HEK293 (cell line): ENCODE measurements around the gene CFAP20.

Experiments used
- CTCF ChIA-PET: fragments of 350-600 bp; formaldehyde crosslinking; extraction: SDS; loops from one replicate; lab custom pipeline; 2021; ENCODE audit warnings: antibody characterized with exemption; lab: Yijun Ruan, JAX
- POLR2A ChIA-PET: fragments of 300-600 bp; formaldehyde crosslinking; extraction: SDS; loops from one replicate; lab custom pipeline; 2020; ENCODE audit warnings: antibody characterized with exemption, inconsistent platforms; lab: Yijun Ruan, JAX
- H3K27ac ChIP-seq: fragments of 200-500 bp; sonication (Bioruptor generic); 2 replicates; pipeline ENCODE4 v1.5.1; 2014; ENCODE audit warnings: low read depth, low read length, control low read depth, inconsistent platforms; ENCODE audit errors: extremely low read depth
- H3K36me3 ChIP-seq, 2 experiments: fragments of 200-500 bp in 1 of 2; sonication (Bioruptor generic) in 1 of 2; 1 replicate in 1 of 2; 2 replicates in 1 of 2; pipeline ENCODE4 v1.5.1; 2014 to 2017; ENCODE audit warnings: inconsistent platforms in 2 of 2, low read length in 2 of 2; ENCODE audit not compliant: control insufficient read depth in 2 of 2, insufficient read depth in 1 of 2
- H3K4me1 ChIP-seq: fragments of 200-500 bp; sonication (Bioruptor generic); 2 replicates; pipeline ENCODE4 v1.5.1; 2014; ENCODE audit warnings: mild to moderate bottlenecking, low read length, inconsistent platforms; ENCODE audit not compliant: control insufficient read depth, insufficient read depth
- H3K4me3 ChIP-seq: 2 replicates; pipeline ENCODE4 v1.5.1; 2011; ENCODE audit warnings: low read depth, mild to moderate bottlenecking, control low read depth, low read length, moderate library complexity
- H3K9me3 ChIP-seq: fragments of 200-500 bp; sonication (Bioruptor generic); 2 replicates; pipeline ENCODE4 v1.5.1; 2014; ENCODE audit warnings: low read depth, low read length, inconsistent platforms; ENCODE audit not compliant: control insufficient read depth, insufficient read depth
- HOXC10 ChIP-seq: sonication (generic); formaldehyde crosslinking; IDR thresholded peaks from 2 replicates; pipeline ENCODE4 v1.8.1; 2023; ENCODE audit warnings: mild to moderate bottlenecking, missing genetic modification reagents
- RBAK ChIP-seq: fragments of 450-650 bp; formaldehyde crosslinking; IDR thresholded peaks from 2 replicates; pipeline ENCODE4 v1.5.1; 2016; ENCODE audit warnings: missing biosample characterization, missing genetic modification characterization
- SALL2 ChIP-seq: fragments of 450-650 bp; formaldehyde crosslinking; IDR thresholded peaks from 2 replicates; pipeline ENCODE4 v1.5.0; 2017; ENCODE audit warnings: missing biosample characterization, mild to moderate bottlenecking, missing genetic modification characterization, borderline replicate concordance
- ZBTB7A ChIP-seq: fragments of 450-650 bp; formaldehyde crosslinking; IDR thresholded peaks from 2 replicates; pipeline ENCODE4 v1.5.1; 2016; ENCODE audit warnings: low read depth, missing biosample characterization, missing genetic modification characterization
- ZBTB8A ChIP-seq: fragments of 450-650 bp; formaldehyde crosslinking; IDR thresholded peaks from 2 replicates; pipeline ENCODE4 v1.5.1; 2016; ENCODE audit warnings: missing biosample characterization, missing genetic modification characterization
- ZNF132 ChIP-seq: fragments of 450-650 bp; formaldehyde crosslinking; IDR thresholded peaks from 2 replicates; pipeline ENCODE4 v1.5.1; 2017; ENCODE audit warnings: missing biosample characterization, missing genetic modification characterization, borderline replicate concordance
- ZNF146 ChIP-seq: fragments of 450-650 bp; formaldehyde crosslinking; IDR thresholded peaks from 2 replicates; pipeline ENCODE4 v1.5.1; 2016; ENCODE audit warnings: missing biosample characterization, missing genetic modification characterization
- ZNF274 ChIP-seq, 2 experiments: fragments of 200-500 bp in 1 of 2; fragments of 450-650 bp in 1 of 2; sonication (Bioruptor generic) in 1 of 2; formaldehyde crosslinking in 1 of 2; IDR thresholded peaks; 2 replicates each; pipeline versions ENCODE4 v1.5.1 to v1.6.1; 2014 to 2016; ENCODE audit warnings: borderline replicate concordance in 1 of 2, inconsistent platforms in 1 of 2, low read length in 1 of 2, missing biosample characterization in 1 of 2, missing genetic modification characterization in 1 of 2
- ZNF341 ChIP-seq: fragments of 450-650 bp; formaldehyde crosslinking; IDR thresholded peaks from 2 replicates; pipeline ENCODE4; 2016; ENCODE audit warnings: low read depth, missing biosample characterization, missing genetic modification characterization
- ZNF391 ChIP-seq: fragments of 450-650 bp; formaldehyde crosslinking; IDR thresholded peaks from 2 replicates; pipeline ENCODE4 v1.5.1; 2016; ENCODE audit warnings: low read depth, missing biosample characterization, missing genetic modification characterization, borderline replicate concordance
- ZNF514 ChIP-seq: fragments of 450-650 bp; formaldehyde crosslinking; IDR thresholded peaks from 2 replicates; pipeline ENCODE4 v1.5.1; 2016; ENCODE audit warnings: missing biosample characterization, missing genetic modification characterization
- ZNF561 ChIP-seq: fragments of 450-650 bp; IDR thresholded peaks from 2 replicates; pipeline ENCODE4 v1.5.1; 2018; ENCODE audit warnings: missing biosample characterization, missing genetic modification characterization, borderline replicate concordance
- ZNF621 ChIP-seq: fragments of 450-650 bp; formaldehyde crosslinking; IDR thresholded peaks from 2 replicates; pipeline ENCODE4 v1.5.1; 2017; ENCODE audit warnings: missing biosample characterization, missing genetic modification characterization
- ZNF664 ChIP-seq: fragments of 450-650 bp; formaldehyde crosslinking; IDR thresholded peaks from 2 replicates; pipeline ENCODE4 v1.5.1; 2016; ENCODE audit warnings: missing biosample characterization, missing genetic modification characterization
- ZNF701 ChIP-seq: fragments of 450-650 bp; formaldehyde crosslinking; IDR thresholded peaks from 2 replicates; pipeline ENCODE4 v1.5.1; 2016; ENCODE audit warnings: missing biosample characterization, missing genetic modification characterization
- TF ChIP-seq, protein P1 (sequence below): fragments of 450-650 bp; formaldehyde crosslinking; IDR thresholded peaks from 2 replicates; pipeline ENCODE4 v1.5.1; 2016; ENCODE audit warnings: missing biosample characterization, missing genetic modification characterization
- TF ChIP-seq, protein P2 (sequence below): fragments of 450-650 bp; formaldehyde crosslinking; IDR thresholded peaks from 2 replicates; pipeline ENCODE4 v1.5.1; 2016; ENCODE audit warnings: missing biosample characterization, missing genetic modification characterization
- TF ChIP-seq, protein P3 (sequence below): fragments of 450-650 bp; formaldehyde crosslinking; IDR thresholded peaks from 2 replicates; pipeline ENCODE4 v1.5.1; 2017; ENCODE audit warnings: missing biosample characterization, missing genetic modification characterization
- TF ChIP-seq, protein P4 (sequence below): fragments of 450-650 bp; formaldehyde crosslinking; IDR thresholded peaks from 2 replicates; pipeline ENCODE4 v1.5.1; 2016; ENCODE audit warnings: missing biosample characterization, missing genetic modification characterization, low read depth

The CFAP20 gene

DNA sequence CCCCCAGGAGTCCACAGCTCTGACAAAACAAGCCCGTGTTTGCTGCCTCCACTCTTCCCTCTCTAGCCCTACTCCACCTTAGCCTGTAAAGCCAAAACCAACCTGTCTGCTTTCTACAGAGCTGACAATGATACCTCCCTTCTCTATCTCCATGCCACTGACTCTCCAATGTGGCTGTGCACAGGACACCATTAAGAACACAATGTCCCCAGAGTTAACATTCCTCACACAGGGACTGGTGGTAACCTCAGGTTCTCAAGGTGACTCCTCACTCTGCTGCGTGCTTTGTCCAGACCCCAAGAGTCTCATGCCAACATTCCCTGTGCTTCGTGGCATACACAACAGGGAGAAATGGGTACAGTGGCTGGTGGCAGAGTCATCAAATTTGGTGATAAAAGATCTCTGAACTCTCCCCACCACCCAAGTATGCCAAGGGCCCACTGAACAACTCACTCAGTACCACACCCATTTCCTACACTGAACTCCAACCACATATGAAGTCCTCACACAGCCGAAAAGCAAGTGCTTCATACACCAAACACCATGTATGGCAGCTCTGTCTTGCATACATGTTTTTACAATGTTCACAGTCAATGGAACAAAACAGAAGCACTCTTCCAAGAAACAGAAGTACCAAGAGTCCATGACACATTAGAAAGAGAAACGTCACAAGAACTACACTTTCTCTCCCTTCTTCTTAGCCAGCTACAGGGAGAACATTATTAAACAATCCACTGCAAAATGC, 47.6 kb upstream of the CFAP20 start:
- ChIA-PET CTCF (interaction anchor here (0.7 to 1.0 kb wide), 2 partner anchors 131 to 155 kb away, joined by 3 read pairs; no protein-coding TSS in a partner anchor), POLR2A (interaction anchor here (0.6 kb wide), 1 partner anchor 22 kb away, joined by 4 read pairs; no protein-coding TSS in a partner anchor)
- no peak overlapping the region for H3K27ac ChIP-seq

DNA sequence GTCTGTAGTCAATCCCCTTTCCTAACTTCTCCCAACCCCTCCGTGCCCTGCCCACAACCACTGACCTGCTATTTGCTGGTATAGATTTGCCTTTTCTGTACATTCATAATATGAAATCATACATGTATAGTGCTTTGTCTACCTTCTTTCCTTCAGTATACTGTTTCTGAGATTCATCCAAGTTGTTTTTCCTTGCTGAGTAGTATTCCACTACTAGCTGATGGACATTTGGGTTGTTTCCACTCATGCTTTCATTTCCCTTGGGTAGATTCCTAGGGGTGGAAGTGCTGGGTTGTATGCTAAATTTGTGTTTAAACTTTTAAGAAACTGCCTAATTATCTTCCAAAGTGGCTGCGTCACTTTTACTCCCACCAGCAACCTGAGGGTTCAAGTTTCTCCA, 41.0 kb upstream of the CFAP20 start:
- no peak overlapping the region for H3K4me3 ChIP-seq
- no peak overlapping the region for H3K27ac ChIP-seq
- H3K36me3 ChIP-seq, result peaks cover 32 to 92% of the 10 kb centered on the region in 2 experiments
- no peaks in the 10 kb centered on the region for H3K9me3 ChIP-seq
- POLR2A ChIA-PET, result no interaction called here
- no peak for TF ChIP-seq ZNF514
- no peak for TF ChIP-seq ZNF341
- TF ChIP-seq ZBTB7A, result no peak
- no peak for TF ChIP-seq ZNF621 (tag by site-specific recombination)
- TF ChIP-seq ZNF561, result no peak
- TF ChIP-seq ZNF146, result peak; percentile 84
- H3K4me1 ChIP-seq, result no peaks in the 10 kb centered on the region
- CTCF ChIA-PET, result interaction anchor here (0.6 to 0.7 kb wide), 2 partner anchors 46 to 490 kb away, joined by 3 to 5 read pairs; no protein-coding TSS in a partner anchor

More for the DNA sequence above, 47.6 kb upstream of the CFAP20 start:
- Histone ChIP-seq H3K4me3 (no peak overlapping the region), H3K36me3 (peaks cover 5 to 84% of the 10 kb centered on the region in 2 experiments), H3K4me1 (no peaks in the 10 kb centered on the region), H3K9me3 (no peaks in the 10 kb centered on the region)
- TF ChIP-seq ZNF664 (tag by site-specific recombination), result no peak
- TF ChIP-seq, protein P1, sequence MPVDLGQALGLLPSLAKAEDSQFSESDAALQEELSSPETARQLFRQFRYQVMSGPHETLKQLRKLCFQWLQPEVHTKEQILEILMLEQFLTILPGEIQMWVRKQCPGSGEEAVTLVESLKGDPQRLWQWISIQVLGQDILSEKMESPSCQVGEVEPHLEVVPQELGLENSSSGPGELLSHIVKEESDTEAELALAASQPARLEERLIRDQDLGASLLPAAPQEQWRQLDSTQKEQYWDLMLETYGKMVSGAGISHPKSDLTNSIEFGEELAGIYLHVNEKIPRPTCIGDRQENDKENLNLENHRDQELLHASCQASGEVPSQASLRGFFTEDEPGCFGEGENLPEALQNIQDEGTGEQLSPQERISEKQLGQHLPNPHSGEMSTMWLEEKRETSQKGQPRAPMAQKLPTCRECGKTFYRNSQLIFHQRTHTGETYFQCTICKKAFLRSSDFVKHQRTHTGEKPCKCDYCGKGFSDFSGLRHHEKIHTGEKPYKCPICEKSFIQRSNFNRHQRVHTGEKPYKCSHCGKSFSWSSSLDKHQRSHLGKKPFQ (tag by site-specific recombination), result no peak
- TF ChIP-seq ZNF391, result no peak
- TF ChIP-seq ZNF341, result no peak
- no peak for TF ChIP-seq HOXC10 (CRISPR knock-in tag)
- no peak for TF ChIP-seq ZNF132 (tag by site-specific recombination)
- TF ChIP-seq, protein P2, sequence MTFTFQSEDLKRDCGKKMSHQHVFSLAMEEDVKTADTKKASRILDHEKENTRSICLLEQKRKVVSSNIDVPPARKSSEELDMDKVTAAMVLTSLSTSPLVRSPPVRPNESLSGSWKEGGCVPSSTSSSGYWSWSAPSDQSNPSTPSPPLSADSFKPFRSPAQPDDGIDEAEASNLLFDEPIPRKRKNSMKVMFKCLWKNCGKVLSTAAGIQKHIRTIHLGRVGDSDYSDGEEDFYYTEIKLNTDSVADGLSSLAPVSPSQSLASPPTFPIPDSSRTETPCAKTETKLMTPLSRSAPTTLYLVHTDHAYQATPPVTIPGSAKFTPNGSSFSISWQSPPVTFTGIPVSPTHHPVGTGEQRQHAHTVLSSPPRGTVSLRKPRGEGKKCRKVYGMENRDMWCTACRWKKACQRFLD, result no peak
- TF ChIP-seq RBAK (tag by site-specific recombination), result no peak
- no peak for TF ChIP-seq ZNF701 (tag by site-specific recombination)
- no peak for TF ChIP-seq ZBTB8A (tag by site-specific recombination)
- no peak for TF ChIP-seq ZNF274 (IDR thresholded peaks at IDR 0.05; ENCODE audit: low read length)
- TF ChIP-seq ZNF274 (tag by site-specific recombination; IDR thresholded peaks at IDR 0.05; ENCODE audit: borderline replicate concordance), result no peak
- TF ChIP-seq, protein P3, sequence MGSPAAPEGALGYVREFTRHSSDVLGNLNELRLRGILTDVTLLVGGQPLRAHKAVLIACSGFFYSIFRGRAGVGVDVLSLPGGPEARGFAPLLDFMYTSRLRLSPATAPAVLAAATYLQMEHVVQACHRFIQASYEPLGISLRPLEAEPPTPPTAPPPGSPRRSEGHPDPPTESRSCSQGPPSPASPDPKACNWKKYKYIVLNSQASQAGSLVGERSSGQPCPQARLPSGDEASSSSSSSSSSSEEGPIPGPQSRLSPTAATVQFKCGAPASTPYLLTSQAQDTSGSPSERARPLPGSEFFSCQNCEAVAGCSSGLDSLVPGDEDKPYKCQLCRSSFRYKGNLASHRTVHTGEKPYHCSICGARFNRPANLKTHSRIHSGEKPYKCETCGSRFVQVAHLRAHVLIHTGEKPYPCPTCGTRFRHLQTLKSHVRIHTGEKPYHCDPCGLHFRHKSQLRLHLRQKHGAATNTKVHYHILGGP (tag by site-specific recombination), result no peak
- no peak for TF ChIP-seq SALL2
- TF ChIP-seq, protein P4, sequence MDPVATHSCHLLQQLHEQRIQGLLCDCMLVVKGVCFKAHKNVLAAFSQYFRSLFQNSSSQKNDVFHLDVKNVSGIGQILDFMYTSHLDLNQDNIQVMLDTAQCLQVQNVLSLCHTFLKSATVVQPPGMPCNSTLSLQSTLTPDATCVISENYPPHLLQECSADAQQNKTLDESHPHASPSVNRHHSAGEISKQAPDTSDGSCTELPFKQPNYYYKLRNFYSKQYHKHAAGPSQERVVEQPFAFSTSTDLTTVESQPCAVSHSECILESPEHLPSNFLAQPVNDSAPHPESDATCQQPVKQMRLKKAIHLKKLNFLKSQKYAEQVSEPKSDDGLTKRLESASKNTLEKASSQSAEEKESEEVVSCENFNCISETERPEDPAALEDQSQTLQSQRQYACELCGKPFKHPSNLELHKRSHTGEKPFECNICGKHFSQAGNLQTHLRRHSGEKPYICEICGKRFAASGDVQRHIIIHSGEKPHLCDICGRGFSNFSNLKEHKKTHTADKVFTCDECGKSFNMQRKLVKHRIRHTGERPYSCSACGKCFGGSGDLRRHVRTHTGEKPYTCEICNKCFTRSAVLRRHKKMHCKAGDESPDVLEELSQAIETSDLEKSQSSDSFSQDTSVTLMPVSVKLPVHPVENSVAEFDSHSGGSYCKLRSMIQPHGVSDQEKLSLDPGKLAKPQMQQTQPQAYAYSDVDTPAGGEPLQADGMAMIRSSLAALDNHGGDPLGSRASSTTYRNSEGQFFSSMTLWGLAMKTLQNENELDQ (tag by site-specific recombination), result no peak
